Skeletal muscle tissue (tissue), 4 donors: Measurements from ENCODE around the gene ZNF316. TPM values are rescaled to one million over a fixed set of nuclear protein-coding genes. Genes with fewer than 3 reads are reported as not detected.

Experiments used
- H3K27ac ChIP-seq: one replicate; pipeline ENCODE4 v1.7.0; 2013; ENCODE audit warnings: mild to moderate bottlenecking, low read depth, low read length, inconsistent platforms
- H3K27me3 ChIP-seq, 3 donors: one replicate each; pipeline ENCODE4 v1.7.0; 2013; ENCODE audit warnings: low read length in 3 of 3; ENCODE audit not compliant: control insufficient read depth in 3 of 3, insufficient read depth in 3 of 3
- H3K36me3 ChIP-seq, 3 donors: one replicate each; pipeline ENCODE4 v1.7.0; 2013; ENCODE audit warnings: low read length in 3 of 3; ENCODE audit not compliant: control insufficient read depth in 3 of 3, insufficient read depth in 3 of 3
- H3K4me1 ChIP-seq, 3 donors: one replicate each; pipeline ENCODE4 v1.7.0; 2013; ENCODE audit warnings: low read length in 3 of 3, mild to moderate bottlenecking in 3 of 3; ENCODE audit not compliant: control insufficient read depth in 3 of 3, insufficient read depth in 3 of 3
- H3K4me3 ChIP-seq, 3 donors: one replicate each; pipeline ENCODE4 v1.7.0; 2013; ENCODE audit warnings: low read length in 3 of 3
- H3K9ac ChIP-seq, 3 donors: one replicate each; pipeline ENCODE4 v1.7.0; 2013; ENCODE audit warnings: low read length in 3 of 3, mild to moderate bottlenecking in 3 of 3, moderate library complexity in 2 of 3, low read depth in 1 of 3
- H3K9me3 ChIP-seq, 3 donors: one replicate each; pipeline ENCODE4 v1.7.0; 2013; ENCODE audit warnings: low read length in 3 of 3; ENCODE audit not compliant: control insufficient read depth in 3 of 3
- total RNA-seq: library from RNA; depleted of rRNA; stranded (reverse); fragments of >200 nt; gene quantifications from one replicate; pipeline ENCODE4 v1.2.3, GENCODE V29; 2014
- donor health status: Osteomylitis.

Gene ZNF316
- total RNA-seq = 9.9 TPM

GRCh38 chr7:6636741-6637543, at the start of gene ZNF316:
Gene ZNF316, plus strand, starts transcription at chr7:6637318. Its CDS starts 5,092 bp downstream, at chr7:6642410.
- Histone ChIP-seq H3K36me3 (peaks cover 10 to 16% (median 12%) of the 10 kb centered on the region in 3 donors), H3K4me1 (peaks cover 14 to 23% (median 15%) of the 10 kb centered on the region in 3 donors), H3K9ac (peak within 1 kb of the TSS; percentile 79 to 94 (median 83)), H3K4me3 (peak within 1 kb of the TSS; percentile 73 to 85 (median 81)), H3K9me3 (no peaks in the 10 kb centered on the region), H3K27me3 (no peaks in the 10 kb centered on the region), H3K27ac (no peak within 1 kb of the TSS)

GRCh38 chr7:6588566-6588965, 48.6 kb upstream of the ZNF316 start:
- peaks cover 26 to 50% (median 39%) of the 10 kb centered on the region in 3 donors for H3K36me3 ChIP-seq
- H3K27me3 ChIP-seq = no peaks in the 10 kb centered on the region
- H3K27ac ChIP-seq = no peak overlapping the region
- H3K4me1 ChIP-seq = peaks cover 15 to 16% (median 15%) of the 10 kb centered on the region in 3 donors
- H3K4me3 ChIP-seq = no peak overlapping the region
- no peak overlapping the region for H3K9ac ChIP-seq
- H3K9me3 ChIP-seq = no peaks in the 10 kb centered on the region

DNA sequence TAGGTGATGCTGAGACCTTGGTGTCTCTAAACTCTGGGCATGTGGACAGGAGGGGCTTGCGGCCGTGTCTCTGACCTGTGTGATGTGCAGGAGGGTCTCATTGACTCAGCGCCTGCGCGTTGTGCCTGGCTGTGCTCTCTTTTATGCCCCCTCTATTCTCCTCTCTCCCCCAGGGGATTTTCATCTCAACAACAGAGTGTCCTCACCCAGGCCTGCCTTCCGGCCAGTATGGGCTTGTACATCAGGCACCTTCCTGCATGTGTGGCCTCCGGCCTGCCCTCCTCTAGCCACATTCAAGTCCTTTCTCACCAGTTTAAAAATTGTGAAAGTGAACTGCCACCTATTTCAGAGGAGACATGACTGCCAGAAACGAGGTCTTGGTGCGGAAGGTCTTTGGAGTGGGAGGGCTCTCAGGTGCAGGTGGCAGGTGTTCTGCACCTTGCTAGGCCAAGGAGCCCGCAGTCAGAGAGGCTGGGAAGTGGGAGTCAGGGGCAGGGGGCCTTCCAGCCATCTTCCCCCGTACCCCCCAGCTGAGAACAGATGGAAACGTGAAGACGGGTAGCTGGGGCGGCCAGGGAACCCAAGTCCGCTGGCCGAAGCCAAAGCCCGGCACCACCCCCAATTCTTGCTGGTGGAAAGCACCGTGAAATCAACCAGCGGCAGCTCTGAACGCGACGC, 47.8 kb upstream of the ZNF316 start:
- Histone ChIP-seq H3K36me3 (peaks cover 24 to 47% (median 41%) of the 10 kb centered on the region in 3 donors), H3K9me3 (no peaks in the 10 kb centered on the region), H3K4me3 (peak overlapping the region; percentile 30 to 96 (median 58)), H3K4me1 (peaks cover 15 to 16% (median 15%) of the 10 kb centered on the region in 3 donors), H3K27ac (no peak overlapping the region), H3K27me3 (no peaks in the 10 kb centered on the region), H3K9ac (peak overlapping the region in 1 of 3 donors; percentile 91)

DNA sequence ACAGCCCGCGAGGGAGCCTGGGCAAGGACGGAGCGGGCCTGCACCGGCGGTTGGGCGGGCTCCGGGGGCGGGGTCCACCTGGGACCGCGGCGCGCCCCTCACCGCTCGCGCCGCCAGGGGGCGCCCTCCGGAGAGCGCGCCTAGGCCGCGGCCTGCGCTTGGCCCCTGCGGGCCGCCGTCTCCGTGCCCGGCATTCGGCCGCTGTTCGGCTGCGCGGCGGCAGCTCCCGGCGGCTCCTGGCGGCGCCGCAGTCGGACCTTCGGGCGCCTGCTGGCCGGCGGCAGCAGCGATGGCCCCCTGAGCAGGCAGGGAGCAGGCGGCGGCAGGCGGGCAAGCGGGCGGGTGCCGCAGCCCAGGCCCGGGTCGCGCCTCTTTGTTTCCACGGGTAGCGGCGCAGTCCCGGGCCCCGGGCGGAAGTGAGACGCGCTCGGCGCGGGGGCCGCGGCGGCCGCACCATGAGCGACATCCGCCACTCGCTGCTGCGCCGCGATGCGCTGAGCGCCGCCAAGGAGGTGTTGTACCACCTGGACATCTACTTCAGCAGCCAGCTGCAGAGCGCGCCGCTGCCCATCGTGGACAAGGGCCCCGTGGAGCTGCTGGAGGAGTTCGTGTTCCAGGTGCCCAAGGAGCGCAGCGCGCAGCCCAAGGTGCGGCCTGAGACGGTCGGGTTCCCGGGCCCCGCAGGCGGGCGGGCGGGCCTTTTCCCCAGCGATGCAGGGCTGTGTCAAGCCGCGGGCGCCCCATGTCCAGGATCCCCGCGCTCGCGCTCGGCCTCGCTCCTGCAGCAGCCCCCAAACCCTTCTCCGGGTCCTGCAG, 47.1 kb upstream of the ZNF316 start, which contains the start of gene INTS15:
TSS of gene INTS15 (plus strand) at position 193 of the 816 bp plus-strand sequence. CDS start at position 456, 263 bp downstream.
- H3K36me3 ChIP-seq = peaks cover 24 to 47% (median 40%) of the 10 kb centered on the region in 3 donors

DNA sequence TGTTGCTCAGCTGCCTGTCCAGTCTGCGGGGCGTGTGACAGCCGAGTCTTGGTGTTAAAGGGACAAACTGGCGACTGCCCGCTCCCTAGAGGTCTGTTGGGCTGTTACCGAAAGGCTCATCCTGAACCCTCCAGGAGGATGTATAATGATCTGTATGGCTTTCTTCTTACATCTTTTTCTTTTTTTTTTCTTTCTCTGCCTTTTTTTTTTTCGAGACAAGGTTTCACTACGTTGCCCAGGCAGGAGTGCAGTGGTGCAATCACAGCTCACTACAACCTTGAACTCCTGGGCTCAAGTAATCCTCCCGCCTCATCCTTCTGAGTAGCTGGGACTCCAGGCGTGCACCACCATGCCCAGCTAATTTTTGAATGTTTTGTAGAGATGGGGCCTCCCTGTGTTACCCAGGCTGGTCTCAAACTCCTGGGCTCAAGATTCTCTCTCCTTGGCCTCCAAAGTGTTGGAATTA, 46.4 kb upstream of the ZNF316 start:
- H3K27ac ChIP-seq = peak overlapping the region; percentile 54
- H3K9ac ChIP-seq = peak overlapping the region; percentile 72 to 91 (median 87)
- peaks cover 15 to 16% (median 15%) of the 10 kb centered on the region in 3 donors for H3K4me1 ChIP-seq
- H3K9me3 ChIP-seq = no peaks in the 10 kb centered on the region
- H3K4me3 ChIP-seq = peak overlapping the region; percentile 87 to 96 (median 92)
- H3K27me3 ChIP-seq = no peaks in the 10 kb centered on the region
- peaks cover 26 to 50% (median 43%) of the 10 kb centered on the region in 3 donors for H3K36me3 ChIP-seq

More for the DNA sequence above, 47.1 kb upstream of the ZNF316 start, which contains the start of gene INTS15:
- Histone ChIP-seq H3K4me1 (peaks cover 15 to 16% (median 15%) of the 10 kb centered on the region in 3 donors), H3K27ac (peak within 1 kb of the TSS; percentile 54), H3K4me3 (peak within 1 kb of the TSS; percentile 87 to 96 (median 92)), H3K9ac (peak within 1 kb of the TSS; percentile 72 to 91 (median 87)), H3K9me3 (no peaks in the 10 kb centered on the region), H3K27me3 (no peaks in the 10 kb centered on the region)

GRCh38 chr7:6600093-6600492, 37.0 kb upstream of the ZNF316 start:
- no peaks in the 10 kb centered on the region for H3K9me3 ChIP-seq
- H3K4me1 ChIP-seq = no peaks in the 10 kb centered on the region
- no peak overlapping the region for H3K9ac ChIP-seq
- no peak overlapping the region for H3K4me3 ChIP-seq
- H3K27ac ChIP-seq = no peak overlapping the region
- peaks cover 62 to 66% (median 63%) of the 10 kb centered on the region in 3 donors for H3K36me3 ChIP-seq
- H3K27me3 ChIP-seq = no peaks in the 10 kb centered on the region

- Histone ChIP-seq H3K9ac (no peak overlapping the region), H3K36me3 (peaks cover 33 to 45% (median 35%) of the 10 kb centered on the region in 3 donors), H3K4me1 (no peaks in the 10 kb centered on the region), H3K4me3 (no peak overlapping the region), H3K27ac (no peak overlapping the region), H3K9me3 (no peaks in the 10 kb centered on the region), H3K27me3 (no peaks in the 10 kb centered on the region)
These were observed 32.7 kb upstream of the ZNF316 start for GRCh38 chr7:6604458-6604857.

DNA sequence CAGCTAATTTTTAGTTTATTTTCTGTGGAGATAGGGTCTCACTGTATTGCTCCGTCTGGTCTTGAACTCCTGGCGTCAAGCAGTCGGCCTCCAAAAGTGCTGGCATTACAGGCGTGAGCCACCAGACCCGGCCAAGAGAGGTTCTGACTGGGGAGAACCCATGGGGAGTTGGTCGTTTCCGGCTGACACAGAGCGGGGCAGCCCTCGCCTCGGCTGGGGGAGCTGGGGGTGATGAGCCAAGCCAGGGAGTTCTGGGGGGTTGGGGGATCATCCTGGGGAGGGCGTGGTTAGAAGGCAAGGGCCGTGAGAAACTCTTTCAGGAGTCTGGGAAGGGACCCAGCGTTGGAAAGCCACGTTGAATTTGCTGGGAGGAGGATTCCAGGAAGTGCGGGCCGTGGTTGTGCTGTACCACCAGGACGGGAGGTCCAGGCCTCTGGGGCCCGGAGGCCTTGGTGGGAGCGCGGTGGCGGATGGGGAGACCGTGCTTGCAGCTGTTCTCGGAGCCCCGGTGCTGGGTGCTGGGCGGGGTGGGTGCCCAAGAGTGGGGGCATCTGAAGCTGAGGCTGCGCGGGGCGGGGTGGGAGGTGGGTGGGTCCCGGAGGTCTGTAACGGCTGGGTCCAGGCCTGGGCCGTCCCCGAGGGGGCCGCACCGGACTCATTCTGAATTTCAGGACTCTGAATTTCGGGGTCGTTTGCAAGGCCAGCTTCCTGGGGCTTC, 30.1 kb upstream of the ZNF316 start:
- Histone ChIP-seq H3K4me3 (no peak overlapping the region), H3K27ac (no peak overlapping the region), H3K36me3 (peaks cover 19 to 30% (median 21%) of the 10 kb centered on the region in 3 donors), H3K27me3 (no peaks in the 10 kb centered on the region), H3K9ac (no peak overlapping the region), H3K9me3 (no peaks in the 10 kb centered on the region), H3K4me1 (no peaks in the 10 kb centered on the region)

DNA sequence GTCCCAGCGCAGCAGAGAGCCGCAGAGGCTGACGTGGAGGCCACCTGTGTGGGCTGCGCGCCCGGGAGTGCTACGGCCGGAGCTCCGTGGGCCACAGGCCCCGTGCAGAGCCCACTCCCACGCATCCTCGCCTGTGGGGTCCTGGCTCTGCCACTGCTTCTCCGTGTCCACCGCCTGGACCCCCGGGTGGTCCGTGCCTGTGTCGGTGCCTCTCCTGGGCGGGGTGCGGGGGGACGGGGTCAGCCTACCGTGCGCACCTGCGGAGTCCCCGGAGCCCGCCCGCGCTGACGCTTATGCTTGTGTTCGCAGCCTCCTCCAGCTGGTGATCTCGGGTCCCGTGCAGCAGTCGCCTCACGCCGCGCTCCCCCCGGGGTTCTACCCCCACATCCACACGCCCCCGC, 29.5 kb upstream of the ZNF316 start:
- Histone ChIP-seq H3K9ac (no peak overlapping the region), H3K4me3 (no peak overlapping the region), H3K36me3 (peaks cover 13 to 24% (median 15%) of the 10 kb centered on the region in 3 donors), H3K27me3 (no peaks in the 10 kb centered on the region), H3K4me1 (no peaks in the 10 kb centered on the region), H3K27ac (no peak overlapping the region), H3K9me3 (no peaks in the 10 kb centered on the region)
